Measurements from ENCODE around the gene PREB. TPM values are rescaled to one million over a fixed set of nuclear protein-coding genes. Genes with fewer than 3 reads are reported as not detected.

PREB gene
- total RNA-seq, 2 experiments from 2014 or later: 60.0 to 65.3 TPM

Other genes with a start within 250 kb of the PREB start
- gene MAPRE3, start 164.0 kb downstream of the PREB start, total RNA-seq: 1 to 10 TPM in 1 of 2 experiments, under 1 TPM in 1; 1.00 to 1.3 TPM
- gene TMEM214, start 101.7 kb downstream of the PREB start, total RNA-seq: 10 to 100 TPM; 73.2 to 77.1 TPM
- gene AGBL5, start 83.0 kb downstream of the PREB start, total RNA-seq: 10 to 100 TPM; 17.9 to 19.1 TPM
- 100 to 1,000 TPM; 309 to 386 TPM for gene OST4, start 63.0 kb downstream of the PREB start, total RNA-seq
- under 1 TPM; 0.56 to 0.64 TPM for gene EMILIN1, start 56.0 kb downstream of the PREB start, total RNA-seq
- 10 to 100 TPM in 1 of 2 experiments, 1 to 10 TPM in 1; 9.7 to 10.6 TPM for gene KHK, start 47.9 kb downstream of the PREB start, total RNA-seq
- 1 to 10 TPM in 1 of 2 experiments, under 1 TPM in 1; 0.92 to 1.3 TPM for gene CGREF1, start 15.5 kb downstream of the PREB start, total RNA-seq
- gene ABHD1, start 10.8 kb downstream of the PREB start, total RNA-seq: under 1 TPM; 0.10 to 0.25 TPM
- not detected for gene PRR30, start 4.8 kb upstream of the PREB start, total RNA-seq
- not detected for gene TCF23, start 14.4 kb upstream of the PREB start, total RNA-seq
- gene ATRAID, start 77.4 kb upstream of the PREB start, total RNA-seq: 10 to 100 TPM; 72.5 to 81.8 TPM
- 10 to 100 TPM; 34.2 to 39.2 TPM for gene SLC5A6, start 77.6 kb upstream of the PREB start, total RNA-seq
- 10 to 100 TPM; 63.7 to 66.1 TPM for gene CAD, start 82.7 kb upstream of the PREB start, total RNA-seq
- under 1 TPM; 0.23 to 0.45 TPM for gene SLC30A3, start 128.4 kb upstream of the PREB start, total RNA-seq
- gene DNAJC5G, start 140.8 kb upstream of the PREB start, total RNA-seq: not detected
- gene TRIM54, start 147.8 kb upstream of the PREB start, total RNA-seq: not detected
- 1 to 10 TPM; 2.3 to 2.8 TPM for gene UCN, start 173.8 kb upstream of the PREB start, total RNA-seq
- gene MPV17, start 188.5 kb upstream of the PREB start, total RNA-seq: 10 to 100 TPM; 80.8 to 83.6 TPM
- 10 to 100 TPM; 54.3 to 59.0 TPM for gene GTF3C2, start 222.1 kb upstream of the PREB start, total RNA-seq
- 10 to 100 TPM; 40.9 to 42.2 TPM for gene EIF2B4, start 235.7 kb upstream of the PREB start, total RNA-seq
- gene SNX17, start 236.0 kb upstream of the PREB start, total RNA-seq: 100 to 1,000 TPM; 109 to 120 TPM
- gene ZNF513, start 246.1 kb upstream of the PREB start, total RNA-seq: 10 to 100 TPM; 14.3 to 15.4 TPM